NCI-H1105 treated with DMSO at 0.1 percent for 48 hours (cell line): Measurements from ENCODE around the gene EPHA2.
"Not testable (repeated sequence)": the region's sequence is repeated elsewhere in the genome, so short reads cannot be mapped to it uniquely, and the experiment has no call there.

Experiments used
- DNase-seq: peaks from one replicate; lab custom pipeline; 2025; lab: John Stamatoyannopoulos, UW

Gene EPHA2

DNA sequence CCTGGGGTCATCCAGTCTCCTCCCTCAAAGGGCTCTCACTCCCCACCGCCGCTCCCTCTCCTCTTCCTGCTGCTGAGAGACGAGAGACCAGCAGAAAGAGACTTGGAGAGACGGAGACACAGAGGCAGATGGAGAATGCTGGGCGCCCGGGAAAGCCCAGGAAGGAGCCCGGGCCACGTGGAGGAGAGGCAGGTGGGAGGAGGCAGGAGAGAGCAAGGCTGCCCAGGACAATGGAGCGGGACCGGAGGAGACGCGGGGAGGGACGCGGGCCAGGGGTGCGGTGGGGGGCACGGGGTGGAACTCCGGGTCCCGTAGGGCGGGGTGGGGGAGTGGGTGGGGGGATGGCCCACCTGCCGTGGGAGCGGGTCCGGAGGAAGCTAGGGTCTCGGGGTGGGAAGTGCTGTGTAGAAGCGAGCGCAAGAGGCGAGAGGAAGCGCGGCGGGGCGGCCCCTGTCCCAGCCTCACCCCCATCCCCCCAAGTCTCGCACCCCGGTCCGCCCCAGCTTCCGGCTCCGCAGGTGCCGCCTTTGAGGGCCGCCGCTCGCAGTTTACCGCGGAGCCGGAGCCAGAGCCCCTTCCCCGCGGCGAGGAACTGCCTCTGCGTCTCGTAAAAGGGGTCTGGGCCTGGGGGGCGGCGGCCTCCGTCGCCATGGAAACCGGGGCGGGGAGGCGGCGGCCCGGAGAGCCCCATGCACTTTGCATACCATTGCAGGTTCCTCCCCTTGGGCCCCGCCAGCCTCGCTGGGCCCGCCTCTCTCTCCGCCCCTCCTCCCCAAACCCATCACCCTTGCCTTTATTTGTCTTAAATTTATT, 11.7 kb upstream of the EPHA2 start:
- no peak for DNase-seq

DNA sequence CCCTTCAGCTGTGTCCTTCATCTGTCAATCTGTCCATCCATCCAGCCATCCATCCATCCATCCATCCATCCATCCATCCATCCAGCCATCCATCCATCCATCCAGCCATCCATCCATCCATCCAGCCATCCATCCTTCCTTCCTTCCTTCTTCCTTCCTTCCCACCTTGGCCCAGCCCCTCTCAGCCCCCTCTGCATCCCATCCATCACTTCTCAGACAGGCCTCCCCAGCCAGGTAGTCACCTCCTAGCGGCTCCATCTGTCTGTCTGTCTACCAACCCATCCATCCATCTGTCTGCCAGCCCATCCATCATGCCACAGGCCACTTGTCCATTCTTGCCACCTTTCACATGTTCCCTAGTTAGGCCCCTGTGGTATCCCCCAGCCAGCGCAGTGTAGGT, 10.2 kb upstream of the EPHA2 start:
- no peak for DNase-seq

DNA sequence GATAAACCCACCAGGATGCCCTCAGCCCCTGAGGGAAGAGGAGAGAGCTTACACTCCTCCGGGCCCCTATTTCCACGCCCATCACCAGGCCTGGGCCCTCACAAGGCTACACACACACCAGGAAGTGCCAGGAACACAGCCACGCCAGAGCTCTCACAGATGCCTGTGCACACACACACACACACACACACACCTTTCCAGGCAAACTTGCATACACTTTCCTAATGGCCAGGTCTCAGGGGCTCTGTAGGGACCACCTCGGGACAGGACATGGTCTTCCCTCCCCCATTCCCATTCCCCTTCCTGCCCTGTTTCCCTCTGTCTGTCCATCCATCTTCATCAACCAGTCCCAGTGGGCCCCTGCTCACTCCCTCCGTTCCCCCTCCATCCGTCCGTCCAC, 9.7 kb upstream of the EPHA2 start:
- DNase-seq = no peak

GRCh38 chr1:16165073-16165364, 9.2 kb upstream of the EPHA2 start:
- no peak for DNase-seq

- peak; percentile 85 for DNase-seq
Observed at GRCh38 chr1:16164213-16165072, 8.6 kb upstream of the EPHA2 start.

GRCh38 chr1:16163608-16164212, 7.8 kb upstream of the EPHA2 start:
- not testable (repeated sequence) for DNase-seq

- no peak for DNase-seq
Observed at GRCh38 chr1:16162163-16162822, 6.4 kb upstream of the EPHA2 start.

DNA sequence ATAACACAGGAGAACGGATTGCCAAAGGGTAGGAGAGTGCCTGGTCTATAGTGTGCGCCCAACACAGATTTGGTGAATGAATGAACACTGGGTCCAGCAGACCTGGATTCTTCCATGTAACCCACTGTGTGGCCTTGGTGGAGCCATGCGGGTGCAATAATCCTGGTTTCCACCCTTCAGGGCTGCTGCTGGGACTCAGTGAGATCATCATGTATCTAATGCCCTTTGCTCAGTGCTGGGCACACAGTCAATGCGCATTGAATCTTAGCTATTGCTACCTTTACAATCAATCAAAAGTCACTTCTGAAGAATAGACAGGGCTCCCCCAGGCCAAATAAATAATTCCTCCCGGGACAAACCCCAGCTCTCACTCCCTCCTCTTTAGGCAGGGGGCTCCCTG, 5.8 kb upstream of the EPHA2 start:
- DNase-seq = no peak

DNA sequence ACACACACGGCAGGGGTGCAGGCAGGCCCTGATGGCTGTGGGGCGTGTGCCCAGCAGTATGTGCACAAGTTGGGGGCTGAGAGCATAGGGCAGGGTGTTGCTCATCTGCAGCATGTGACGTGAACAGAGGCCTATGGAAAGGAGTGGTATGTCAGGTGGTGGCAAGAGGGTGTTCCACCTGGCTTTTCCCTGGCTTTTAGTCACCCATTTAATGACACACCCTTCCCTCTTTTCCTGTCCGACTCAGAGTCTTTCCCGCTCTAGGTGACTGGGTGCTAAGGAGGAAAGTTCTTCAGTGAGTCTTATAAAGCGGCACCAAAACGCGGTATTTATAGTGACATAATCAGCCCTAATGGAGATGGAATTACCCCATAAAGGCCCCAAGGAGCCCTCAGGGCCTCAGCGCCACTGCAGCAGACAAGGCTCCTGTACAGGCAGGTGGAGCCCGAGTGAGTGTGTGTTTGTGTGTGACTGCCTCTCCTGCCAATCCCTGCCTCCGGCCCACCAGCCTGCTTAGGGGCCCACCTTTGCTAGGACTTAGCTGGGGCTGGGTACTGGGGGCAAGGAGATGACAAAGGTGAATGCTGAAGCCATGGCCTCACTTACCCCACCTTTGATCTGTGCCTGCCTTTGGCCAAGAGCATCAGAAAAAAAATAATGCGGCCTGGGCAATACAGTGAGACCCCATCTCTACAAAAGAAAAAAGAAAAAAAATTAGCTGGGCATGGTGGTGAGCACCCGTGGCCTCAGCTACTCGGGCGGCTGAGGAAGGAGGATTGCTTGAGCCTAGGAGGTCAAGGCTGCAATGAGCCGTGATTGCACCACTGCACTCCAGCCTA, 3.3 kb upstream of the EPHA2 start:
- no peak for DNase-seq

DNA sequence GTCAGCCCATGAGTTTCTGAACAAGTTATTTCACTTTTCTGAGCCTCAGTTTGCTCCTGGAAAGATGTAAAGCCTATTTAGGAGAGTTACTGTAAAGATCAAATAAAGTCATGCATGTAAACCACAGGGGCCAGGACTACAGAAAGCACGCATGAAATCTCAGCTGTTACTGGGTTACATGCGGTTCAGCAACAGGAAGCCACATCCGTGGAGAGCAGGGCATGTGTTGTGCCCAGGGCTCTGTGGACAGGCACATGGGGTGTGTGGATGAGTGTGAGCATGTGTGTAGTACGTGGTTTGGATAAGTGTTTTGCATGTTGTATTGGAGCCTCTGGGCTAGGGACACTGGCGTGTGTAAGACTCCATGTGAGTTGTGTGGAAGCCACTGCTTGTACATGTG, 2.2 kb upstream of the EPHA2 start:
- DNase-seq = no peak

GRCh38 chr1:16156848-16157495, 1.1 kb upstream of the EPHA2 start:
- no peak for DNase-seq

- no peak for DNase-seq
Observed at GRCh38 chr1:16153999-16154673, 1.7 kb downstream of the EPHA2 start.

- no peak for DNase-seq
Observed at GRCh38 chr1:16153096-16153998, 2.5 kb downstream of the EPHA2 start.

DNA sequence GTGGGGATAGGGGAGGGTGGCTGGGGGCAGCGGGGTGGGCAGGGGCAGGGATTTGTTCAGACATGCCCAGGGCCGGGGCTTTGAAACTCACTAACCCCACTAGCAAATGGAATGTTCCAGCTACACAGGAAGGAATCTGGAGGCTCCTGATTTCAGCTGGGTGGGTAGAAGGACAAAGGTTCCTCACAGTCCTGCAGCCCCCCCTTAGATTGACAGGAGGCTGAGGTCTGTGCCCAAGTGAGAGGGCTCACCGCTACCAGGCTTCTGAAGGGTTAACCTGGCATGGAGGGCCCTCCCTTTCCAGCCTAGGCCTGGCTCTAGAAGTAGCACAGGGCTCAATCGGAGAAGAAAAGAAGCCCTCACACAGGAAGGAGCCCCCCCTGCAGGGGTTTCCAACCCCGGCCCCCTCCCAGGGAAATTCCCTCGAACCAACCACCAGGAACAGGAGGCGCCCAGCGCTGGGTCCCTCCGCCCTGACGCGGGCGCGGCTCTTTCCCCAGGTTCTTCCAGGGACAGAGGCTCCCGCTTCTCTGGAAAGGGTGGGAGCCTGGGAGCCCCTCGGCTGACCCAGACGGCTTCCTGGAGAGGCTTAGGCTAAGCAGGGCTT, 3.3 kb downstream of the EPHA2 start:
- no peak for DNase-seq

GRCh38 chr1:16151995-16152384, 3.9 kb downstream of the EPHA2 start:
- no peak for DNase-seq

DNA sequence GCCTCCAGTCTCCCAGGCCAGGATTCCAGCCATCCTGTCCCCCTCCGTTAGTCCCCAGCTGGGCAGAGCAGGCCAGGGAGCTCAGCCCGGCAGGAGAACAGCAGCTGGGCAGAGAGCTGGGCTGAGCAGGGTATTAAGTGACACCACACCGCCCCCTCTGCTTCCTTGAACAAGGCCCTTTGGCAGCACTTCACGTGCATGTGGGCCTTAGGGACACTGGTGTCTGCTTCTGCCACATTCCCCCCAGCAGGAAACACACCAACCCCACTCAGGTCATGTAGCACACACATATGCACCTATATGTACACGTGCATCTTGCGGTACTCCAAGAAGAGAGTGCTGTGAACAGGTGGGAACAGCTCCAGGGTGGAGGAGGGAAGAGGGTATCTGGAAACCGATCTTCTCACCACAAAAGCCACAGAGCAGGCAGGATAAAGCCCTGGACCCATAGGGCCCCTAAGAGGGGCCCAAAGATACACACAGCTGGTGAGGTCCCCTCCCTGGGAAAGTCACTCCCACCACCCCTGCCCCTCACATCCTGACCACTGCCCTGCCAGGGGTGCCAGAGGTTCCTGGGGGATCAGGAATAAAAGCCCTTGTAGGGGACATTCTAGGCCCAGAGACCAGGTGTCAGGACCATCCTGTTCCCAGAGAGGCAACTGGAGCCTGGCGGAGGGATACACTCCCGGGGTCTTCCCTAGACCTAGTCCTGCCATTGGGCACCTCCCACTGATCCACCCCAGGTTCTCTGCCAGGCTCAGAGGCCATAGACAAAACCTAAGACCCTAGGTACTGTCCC, 4.5 kb downstream of the EPHA2 start:
- DNase-seq = no peak

GRCh38 chr1:16150508-16150907, 5.4 kb downstream of the EPHA2 start:
- no peak for DNase-seq
